Naive thymus-derived CD8-positive, alpha-beta T cell (primary cell): Measurements from ENCODE around the gene STMP1. TPM values are rescaled to one million over a fixed set of nuclear protein-coding genes. Genes with fewer than 3 reads are reported as not detected.
"Not testable (repeated sequence)": the region's sequence is repeated elsewhere in the genome, so short reads cannot be mapped to it uniquely, and the experiment has no call there.

ENCODE experiments used
- ATAC-seq, 2 donors: fragments of 150-1000 bp; cut with Tn5 transposase in 1 of 2; sonication (Bioruptor Pico), chemical (Tn5 transposase) in 1 of 2; 1 replicate in 1 of 2; 2 replicates in 1 of 2; pipeline ENCODE4 v1.10.0; 2021; ENCODE audit warnings: mild to moderate bottlenecking in 2 of 2, moderate library complexity in 2 of 2
- POLR2A ChIA-PET: fragments of 350-600 bp; sonication (Branson Sonifier 250); formaldehyde crosslinking; loops from one replicate; lab custom pipeline; 2021; ENCODE audit warnings: antibody characterized with exemption; lab: Charles Lee
- DNase-seq, 10 donors: peaks; one replicate each; pipeline versions ENCODE4 v3.0.0 to v3.0.0-alpha.2; 2020 to 2022
- H3K27ac Mint-ChIP-seq, 10 donors: one replicate each; pipeline ENCODE4 v1.8.0; 2020 to 2022; ENCODE audit warnings: mild to moderate bottlenecking in 10 of 10, mixed read lengths in 10 of 10, moderate library complexity in 4 of 10, inconsistent platforms in 1 of 10
- H3K27me3 Mint-ChIP-seq, 5 donors: one replicate each; pipeline ENCODE4 v1.8.0; 2021 to 2022; ENCODE audit warnings: mixed read lengths in 5 of 5
- H3K36me3 Mint-ChIP-seq, 3 donors: one replicate each; pipeline ENCODE4 v1.8.0; 2020 to 2022; ENCODE audit warnings: mixed read lengths in 3 of 3, mild to moderate bottlenecking in 2 of 3, inconsistent platforms in 1 of 3
- H3K4me1 Mint-ChIP-seq, 4 donors: one replicate each; pipeline ENCODE4 v1.8.0; 2021 to 2022; ENCODE audit warnings: mixed read lengths in 4 of 4
- H3K4me3 Mint-ChIP-seq, 10 donors: one replicate each; pipeline ENCODE4 v1.8.0; 2020 to 2022; ENCODE audit warnings: mild to moderate bottlenecking in 10 of 10, mixed read lengths in 10 of 10, moderate library complexity in 6 of 10, inconsistent platforms in 1 of 10
- H3K9me3 Mint-ChIP-seq, 9 donors: one replicate each; pipeline ENCODE4 v1.8.0; 2020 to 2022; ENCODE audit warnings: mixed read lengths in 9 of 9, mild to moderate bottlenecking in 3 of 9, inconsistent platforms in 1 of 9, moderate library complexity in 1 of 9
- polyA plus RNA-seq, 3 donors: library from polyadenylated mRNA; unstranded; fragments of 300-500 nt; fragmentation: Illumina TruSeq; gene quantifications; one replicate each; pipeline ENCODE4 v1.2.3, GENCODE V29; 2021
- total RNA-seq, 8 experiments: library from RNA in 2 of 8; stranded (reverse) in 2 of 8; gene quantifications; one replicate each; pipeline ENCODE4 v1.2.3 and lab custom pipeline; 2021 to 2026

The STMP1 gene
- total RNA-seq (10 to 100 TPM; 26.8 to 31.1 TPM), polyA plus RNA-seq (10 to 100 TPM; 46.5 to 56.6 (median 55.4) TPM), total RNA-seq (lab: John Stamatoyannopoulos, UW) (8.4 to 20.2 (median 16.8) reads per million in 6 experiments)

- H3K27me3 Mint-ChIP-seq: no peaks in the 10 kb centered on the region
- peak within 1 kb of the TSS; percentile 85 to 98 (median 94) for H3K4me3 Mint-ChIP-seq
- peaks cover 0 to 3% (median 0%) of the 10 kb centered on the region in 9 donors for H3K9me3 Mint-ChIP-seq
- H3K36me3 Mint-ChIP-seq: peaks cover 0 to 9% (median 5%) of the 10 kb centered on the region in 3 donors
- POLR2A ChIA-PET: interaction anchor here (0.7 to 1.4 kb wide), 5 partner anchors 9 to 388 kb away, joined by 3 to 7 read pairs (median 5); partner anchors contain the start of gene MTPN
- peaks cover 21 to 47% (median 44%) of the 10 kb centered on the region in 4 donors for H3K4me1 Mint-ChIP-seq
- peak; percentile 94 to 96 for ATAC-seq
- H3K27ac Mint-ChIP-seq: peak within 1 kb of the TSS; percentile 84 to 97 (median 92)
- peak; percentile 89 to 98 (median 94) for DNase-seq
Observed at GRCh38 chr7:135662373-135663114, at the start of gene STMP1. STMP1 (plus strand) TSS chr7:135662514.

GRCh38 chr7:135616136-135616535 lies 46.2 kb upstream of the STMP1 start:
- POLR2A ChIA-PET: interaction anchor here (0.6 to 1.2 kb wide), 2 partner anchors 17 to 22 kb away, joined by 3 to 4 read pairs; no protein-coding TSS in a partner anchor
- Mint-ChIP-seq H3K4me1 (no peaks in the 10 kb centered on the region), H3K4me3 (no peak overlapping the region), H3K27ac (no peak overlapping the region), H3K27me3 (no peaks in the 10 kb centered on the region), H3K36me3 (peaks cover 0 to 84% (median 10%) of the 10 kb centered on the region in 3 donors), H3K9me3 (no peaks in the 10 kb centered on the region)
- DNase-seq (no peak), ATAC-seq (no peak)

- peaks cover 0 to 78% (median 10%) of the 10 kb centered on the region in 3 donors for H3K36me3 Mint-ChIP-seq
- DNase-seq (no peak), ATAC-seq (no peak)
- H3K9me3 Mint-ChIP-seq: no peaks in the 10 kb centered on the region
- no peaks in the 10 kb centered on the region for H3K27me3 Mint-ChIP-seq
- POLR2A ChIA-PET: no interaction called here
- H3K4me1 Mint-ChIP-seq: no peaks in the 10 kb centered on the region
- peak overlapping the region in 2 of 10 donors; percentile 46 to 80 for H3K27ac Mint-ChIP-seq
- no peak overlapping the region for H3K4me3 Mint-ChIP-seq
Observed at GRCh38 chr7:135617781-135618180, 44.5 kb upstream of the STMP1 start.

- Mint-ChIP-seq H3K27ac (no peak overlapping the region), H3K36me3 (peaks cover 0 to 76% (median 13%) of the 10 kb centered on the region in 3 donors), H3K27me3 (no peaks in the 10 kb centered on the region), H3K4me3 (no peak overlapping the region), H3K4me1 (no peaks in the 10 kb centered on the region), H3K9me3 (no peaks in the 10 kb centered on the region)
- POLR2A ChIA-PET: no interaction called here
- ATAC-seq (no peak), DNase-seq (no peak)
Observed at GRCh38 chr7:135618510-135618909, 43.8 kb upstream of the STMP1 start.

GRCh38 chr7:135620447-135620846 lies 41.9 kb upstream of the STMP1 start:
- Mint-ChIP-seq H3K27me3 (no peaks in the 10 kb centered on the region), H3K9me3 (no peaks in the 10 kb centered on the region), H3K27ac (peak overlapping the region in 1 of 10 donors; percentile 56), H3K4me3 (no peak overlapping the region), H3K4me1 (no peaks in the 10 kb centered on the region), H3K36me3 (peaks cover 0 to 79% (median 24%) of the 10 kb centered on the region in 3 donors)
- ATAC-seq (no peak), DNase-seq (no peak)
- POLR2A ChIA-PET: no interaction called here

GRCh38 chr7:135620980-135621850 lies 41.1 kb upstream of the STMP1 start:
- Mint-ChIP-seq H3K36me3 (peaks cover 0 to 79% (median 28%) of the 10 kb centered on the region in 3 donors), H3K27ac (no peak overlapping the region), H3K9me3 (no peaks in the 10 kb centered on the region), H3K4me1 (no peaks in the 10 kb centered on the region), H3K27me3 (no peaks in the 10 kb centered on the region), H3K4me3 (no peak overlapping the region)
- ATAC-seq (peak in 1 of 2 donors; percentile 42), DNase-seq (peak in 5 of 10 donors; percentile 21 to 39 (median 34))
- POLR2A ChIA-PET: no interaction called here

GRCh38 chr7:135634191-135634878 lies 28.0 kb upstream of the STMP1 start:
- no peak overlapping the region for H3K4me3 Mint-ChIP-seq
- peak overlapping the region in 3 of 10 donors; percentile 6 to 44 (median 17) for H3K27ac Mint-ChIP-seq
- no peak for ATAC-seq
- peaks cover 12 to 89% (median 35%) of the 10 kb centered on the region in 3 donors for H3K36me3 Mint-ChIP-seq
- H3K9me3 Mint-ChIP-seq: no peaks in the 10 kb centered on the region
- no peaks in the 10 kb centered on the region for H3K4me1 Mint-ChIP-seq
- no peaks in the 10 kb centered on the region for H3K27me3 Mint-ChIP-seq
- DNase-seq: no peak
- POLR2A ChIA-PET: no interaction called here

GRCh38 chr7:135639690-135640089 lies 22.6 kb upstream of the STMP1 start:
- H3K27me3 Mint-ChIP-seq, POLR2A ChIA-PET, H3K9me3 Mint-ChIP-seq, H3K4me1 Mint-ChIP-seq, DNase-seq, H3K4me3 Mint-ChIP-seq, ATAC-seq: not testable (repeated sequence)
- Mint-ChIP-seq H3K27ac (peak overlapping the region in 2 of 10 donors; percentile 5 to 48), H3K36me3 (peaks cover 5 to 88% (median 29%) of the 10 kb centered on the region in 3 donors)

GRCh38 chr7:135644154-135644553 lies 18.2 kb upstream of the STMP1 start:
- POLR2A ChIA-PET: no interaction called here
- no peak for ATAC-seq
- Mint-ChIP-seq H3K4me3 (no peak overlapping the region), H3K9me3 (no peaks in the 10 kb centered on the region), H3K4me1 (peaks cover 0 to 1% (median 0%) of the 10 kb centered on the region in 4 donors), H3K36me3 (peaks cover 0 to 91% (median 14%) of the 10 kb centered on the region in 3 donors), H3K27me3 (no peaks in the 10 kb centered on the region), H3K27ac (peak overlapping the region in 2 of 10 donors; percentile 11 to 19)
- DNase-seq: no peak

- ATAC-seq: no peak
- H3K27me3 Mint-ChIP-seq: no peaks in the 10 kb centered on the region
- no peak overlapping the region for H3K4me3 Mint-ChIP-seq
- POLR2A ChIA-PET: interaction anchor here (1.3 kb wide), 1 partner anchor 18 kb away, joined by 3 read pairs; the partner anchor contains the start of gene STMP1
- peaks cover 0 to 90% (median 8%) of the 10 kb centered on the region in 3 donors for H3K36me3 Mint-ChIP-seq
- H3K9me3 Mint-ChIP-seq: no peaks in the 10 kb centered on the region
- H3K4me1 Mint-ChIP-seq: peaks cover 0 to 1% (median 0%) of the 10 kb centered on the region in 4 donors
- no peak overlapping the region for H3K27ac Mint-ChIP-seq
- no peak for DNase-seq
Observed at GRCh38 chr7:135644729-135645128, 17.6 kb upstream of the STMP1 start.

- ATAC-seq (peak; percentile 59 to 68), DNase-seq (peak in 5 of 10 donors; percentile 17 to 46 (median 30))
- H3K27ac Mint-ChIP-seq: peak overlapping the region in 3 of 10 donors; percentile 25 to 60 (median 39)
- POLR2A ChIA-PET: interaction anchor here (0.5 to 2.0 kb wide), 3 partner anchors 17 to 145 kb away, joined by 3 to 4 read pairs (median 3); partner anchors contain the start of genes NUP205 and STMP1
- peaks cover 0 to 1% (median 0%) of the 10 kb centered on the region in 4 donors for H3K4me1 Mint-ChIP-seq
- no peaks in the 10 kb centered on the region for H3K9me3 Mint-ChIP-seq
- no peaks in the 10 kb centered on the region for H3K27me3 Mint-ChIP-seq
- no peak overlapping the region for H3K4me3 Mint-ChIP-seq
- H3K36me3 Mint-ChIP-seq: peaks cover 0 to 89% (median 4%) of the 10 kb centered on the region in 3 donors
Observed at GRCh38 chr7:135645296-135645904, 16.9 kb upstream of the STMP1 start.
